Activated CD8-positive, alpha-beta memory T cell treated with anti-CD3 and anti-CD28 coated beads, Interleukin-2, amount 10 ng/mL, durations not matched to agents 7 days and 5 days (primary cell): ENCODE results near the gene CDH11. TPM values are rescaled to one million over a fixed set of nuclear protein-coding genes. Genes with fewer than 3 reads are reported as not detected.

Experiments used
- ATAC-seq: fragments of 150-1000 bp; cut with Tn5 transposase; one replicate; pipeline ENCODE4 v1.10.0; 2021; ENCODE audit warnings: moderate library complexity
- CTCF ChIA-PET: fragments of 350-600 bp; sonication (Branson Sonifier 250); formaldehyde crosslinking; loops from one replicate; lab custom pipeline; 2021; ENCODE audit warnings: antibody characterized with exemption; lab: Charles Lee
- DNase-seq: peaks from one replicate; pipeline ENCODE4 v3.0.0-alpha.2; 2020
- H3K27ac Mint-ChIP-seq: one replicate; pipeline ENCODE4 v1.8.0; 2021; ENCODE audit warnings: mild to moderate bottlenecking, mixed read lengths
- H3K27me3 Mint-ChIP-seq: one replicate; pipeline ENCODE4 v1.8.0; 2021; ENCODE audit warnings: mixed read lengths
- H3K36me3 Mint-ChIP-seq: one replicate; pipeline ENCODE4 v1.8.0; 2021; ENCODE audit warnings: mild to moderate bottlenecking, mixed read lengths
- H3K4me1 Mint-ChIP-seq: one replicate; pipeline ENCODE4 v1.8.0; 2021; ENCODE audit warnings: mixed read lengths
- H3K4me3 Mint-ChIP-seq: one replicate; pipeline ENCODE4 v1.8.0; 2021; ENCODE audit warnings: mild to moderate bottlenecking, moderate library complexity, mixed read lengths
- H3K9me3 Mint-ChIP-seq: one replicate; pipeline ENCODE4 v1.8.0; 2022; ENCODE audit warnings: low read depth, mixed read lengths
- total RNA-seq, 2 experiments: library from RNA; stranded (reverse); gene quantifications; one replicate each; pipeline ENCODE4 v1.2.3, GENCODE V29; 2021

The CDH11 gene
- total RNA-seq, 2 experiments from 2014 or later = not detected

DNA sequence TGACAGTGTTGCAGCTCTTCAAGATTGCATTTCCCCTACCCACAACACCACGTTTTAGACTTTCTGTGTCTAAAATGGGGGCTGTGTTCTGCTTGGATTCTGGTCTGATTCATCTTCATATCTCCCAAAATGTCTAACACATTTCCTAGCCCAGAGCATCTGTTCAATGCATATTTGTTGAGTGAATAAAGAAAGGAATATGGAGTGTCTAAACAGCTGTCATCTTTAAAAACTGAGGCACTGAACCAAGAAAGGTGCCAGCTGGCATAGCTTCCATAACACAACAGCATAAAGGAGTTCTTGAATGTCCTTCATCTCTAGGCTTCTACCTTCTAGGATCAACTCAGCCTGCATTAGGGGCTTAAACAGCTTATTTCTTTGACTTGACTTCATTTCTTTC lies 67.4 kb downstream of the CDH11 start:
- ATAC-seq = no peak
- H3K9me3 Mint-ChIP-seq = peaks cover 9% of the 10 kb centered on the region
- CTCF ChIA-PET = no interaction called here

DNA sequence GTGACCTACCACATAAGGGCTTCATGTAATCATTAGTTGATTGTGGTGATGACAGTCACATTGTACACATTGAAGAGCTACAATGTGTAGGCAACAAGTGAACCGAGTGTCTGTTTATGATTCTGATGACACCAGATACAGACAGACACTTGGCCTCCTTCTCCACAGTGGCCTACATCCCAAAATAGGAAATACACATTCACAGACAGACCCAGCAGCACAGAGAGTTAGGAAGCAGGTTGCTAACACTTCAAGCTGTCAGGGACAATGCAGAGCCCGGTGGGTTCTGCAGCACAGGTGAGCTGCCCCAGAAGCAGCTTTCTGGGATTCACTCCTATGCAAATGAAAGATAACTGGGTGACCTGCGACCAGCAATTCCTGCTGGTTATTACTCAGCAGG lies 72.2 kb downstream of the CDH11 start:
- H3K9me3 Mint-ChIP-seq = peaks cover 14% of the 10 kb centered on the region
- no peaks in the 10 kb centered on the region for H3K4me1 Mint-ChIP-seq
- no peaks in the 10 kb centered on the region for H3K27me3 Mint-ChIP-seq
- DNase-seq = no peak
- H3K27ac Mint-ChIP-seq = no peak overlapping the region
- CTCF ChIA-PET = no interaction called here
- no peaks in the 10 kb centered on the region for H3K36me3 Mint-ChIP-seq
- H3K4me3 Mint-ChIP-seq = no peak overlapping the region
- no peak for ATAC-seq

More for the DNA sequence above, 67.4 kb downstream of the CDH11 start:
- H3K4me1 Mint-ChIP-seq = no peaks in the 10 kb centered on the region
- DNase-seq = no peak
- H3K27ac Mint-ChIP-seq = no peak overlapping the region
- no peaks in the 10 kb centered on the region for H3K27me3 Mint-ChIP-seq
- no peak overlapping the region for H3K4me3 Mint-ChIP-seq
- H3K36me3 Mint-ChIP-seq = no peaks in the 10 kb centered on the region

DNA sequence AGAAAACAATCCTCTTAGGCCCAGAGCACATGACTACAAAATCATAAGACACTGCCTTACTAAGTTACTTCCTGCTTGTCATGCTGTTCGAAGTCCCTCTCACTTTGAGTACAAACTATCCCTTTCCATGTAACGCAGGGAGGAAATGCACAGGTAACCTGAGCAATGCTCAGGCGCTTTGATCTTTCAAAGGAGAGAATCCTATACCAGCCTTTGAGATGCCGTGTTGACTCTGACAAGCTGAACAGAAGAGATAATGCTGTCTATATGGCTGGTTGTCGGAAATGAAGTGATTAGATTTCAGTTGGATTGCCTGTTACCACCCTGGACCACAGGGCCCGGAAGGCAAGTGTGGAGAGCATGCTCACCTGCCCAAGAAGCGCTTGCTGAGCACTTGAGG lies 75.9 kb downstream of the CDH11 start:
- no peaks in the 10 kb centered on the region for H3K4me1 Mint-ChIP-seq
- H3K9me3 Mint-ChIP-seq = peaks cover 15% of the 10 kb centered on the region
- CTCF ChIA-PET = no interaction called here

GRCh38 chr16:65044873-65045272 lies 77.0 kb downstream of the CDH11 start:
- CTCF ChIA-PET = no interaction called here
- ATAC-seq = no peak

More for the DNA sequence above, 75.9 kb downstream of the CDH11 start:
- no peak for DNase-seq
- no peak for ATAC-seq
- Mint-ChIP-seq H3K36me3 (no peaks in the 10 kb centered on the region), H3K27me3 (no peaks in the 10 kb centered on the region), H3K4me3 (no peak overlapping the region), H3K27ac (no peak overlapping the region)

DNA sequence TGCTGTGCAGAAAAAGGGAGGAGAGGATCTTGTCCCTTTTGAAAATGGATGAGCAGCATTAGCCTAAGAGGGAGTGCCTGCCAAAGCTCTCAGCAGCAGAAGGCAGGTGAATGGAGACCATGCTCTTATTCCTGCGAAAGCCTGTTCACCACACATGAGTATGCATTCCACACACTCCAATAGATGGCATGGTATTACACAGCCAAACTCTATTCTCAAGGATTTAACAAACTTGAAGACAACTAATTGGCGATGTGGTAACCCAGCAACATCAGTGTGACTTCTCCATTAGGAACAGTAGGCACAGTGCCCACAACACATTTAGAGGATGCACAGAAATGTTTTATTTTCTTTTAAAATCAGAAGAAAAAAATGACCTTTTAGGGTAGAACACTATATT lies 77.8 kb downstream of the CDH11 start:
- no peaks in the 10 kb centered on the region for H3K4me1 Mint-ChIP-seq
- CTCF ChIA-PET = no interaction called here
- no peak overlapping the region for H3K27ac Mint-ChIP-seq

More at GRCh38 chr16:65044873-65045272, 77.0 kb downstream of the CDH11 start:
- H3K4me3 Mint-ChIP-seq = no peak overlapping the region
- no peak for DNase-seq
- no peaks in the 10 kb centered on the region for H3K27me3 Mint-ChIP-seq
- H3K27ac Mint-ChIP-seq = no peak overlapping the region
- peaks cover 12% of the 10 kb centered on the region for H3K9me3 Mint-ChIP-seq
- no peaks in the 10 kb centered on the region for H3K36me3 Mint-ChIP-seq
- no peaks in the 10 kb centered on the region for H3K4me1 Mint-ChIP-seq

GRCh38 chr16:65042438-65043365 lies 79.2 kb downstream of the CDH11 start:
- Mint-ChIP-seq H3K4me3 (no peak overlapping the region), H3K36me3 (no peaks in the 10 kb centered on the region), H3K27me3 (no peaks in the 10 kb centered on the region), H3K9me3 (peaks cover 12% of the 10 kb centered on the region), H3K27ac (no peak overlapping the region), H3K4me1 (no peaks in the 10 kb centered on the region)
- CTCF ChIA-PET = no interaction called here
- DNase-seq (no peak), ATAC-seq (no peak)

More for the DNA sequence above, 77.8 kb downstream of the CDH11 start:
- Mint-ChIP-seq H3K4me3 (no peak overlapping the region), H3K27me3 (no peaks in the 10 kb centered on the region), H3K9me3 (peaks cover 12% of the 10 kb centered on the region), H3K36me3 (no peaks in the 10 kb centered on the region)
- no peak for DNase-seq
- no peak for ATAC-seq

DNA sequence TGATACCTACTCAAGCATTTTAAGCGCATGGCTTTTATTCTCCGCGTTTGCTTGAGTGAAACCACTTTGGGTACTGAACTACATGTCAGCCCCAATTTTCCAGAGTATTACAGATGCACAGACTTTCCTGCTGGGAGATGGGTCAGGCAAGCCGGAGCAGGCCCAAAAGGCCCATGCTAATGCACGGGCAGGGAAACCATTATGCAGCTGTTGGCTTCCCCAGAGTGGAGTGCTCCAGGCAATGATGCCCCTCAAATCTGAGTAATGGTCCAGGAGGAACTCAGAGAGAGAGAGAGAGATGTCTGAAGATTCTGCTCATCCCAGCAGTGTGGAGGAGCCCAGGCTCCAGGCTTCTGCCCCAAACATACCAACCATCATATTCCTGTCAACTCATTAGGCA lies 80.2 kb downstream of the CDH11 start:
- no peaks in the 10 kb centered on the region for H3K36me3 Mint-ChIP-seq
- no peaks in the 10 kb centered on the region for H3K4me1 Mint-ChIP-seq
- H3K9me3 Mint-ChIP-seq = peaks cover 10% of the 10 kb centered on the region
- no peak for ATAC-seq
- CTCF ChIA-PET = no interaction called here
- H3K27ac Mint-ChIP-seq = no peak overlapping the region
- DNase-seq = no peak
- no peaks in the 10 kb centered on the region for H3K27me3 Mint-ChIP-seq
- H3K4me3 Mint-ChIP-seq = no peak overlapping the region

GRCh38 chr16:65038100-65038499 lies 83.8 kb downstream of the CDH11 start:
- ATAC-seq = no peak
- H3K27me3 Mint-ChIP-seq = no peaks in the 10 kb centered on the region
- H3K4me3 Mint-ChIP-seq = no peak overlapping the region
- no peaks in the 10 kb centered on the region for H3K4me1 Mint-ChIP-seq
- peaks cover 9% of the 10 kb centered on the region for H3K9me3 Mint-ChIP-seq
- DNase-seq = no peak
- H3K27ac Mint-ChIP-seq = no peak overlapping the region
- H3K36me3 Mint-ChIP-seq = no peaks in the 10 kb centered on the region
- CTCF ChIA-PET = no interaction called here

- no peaks in the 10 kb centered on the region for H3K27me3 Mint-ChIP-seq
- CTCF ChIA-PET = no interaction called here
- H3K9me3 Mint-ChIP-seq = peaks cover 8% of the 10 kb centered on the region
- H3K36me3 Mint-ChIP-seq = no peaks in the 10 kb centered on the region
- no peak overlapping the region for H3K27ac Mint-ChIP-seq
- ATAC-seq = no peak
- no peaks in the 10 kb centered on the region for H3K4me1 Mint-ChIP-seq
- no peak overlapping the region for H3K4me3 Mint-ChIP-seq
- DNase-seq = no peak
These were observed 84.3 kb downstream of the CDH11 start for GRCh38 chr16:65037556-65037955.

GRCh38 chr16:65034915-65035314 lies 86.9 kb downstream of the CDH11 start:
- Mint-ChIP-seq H3K27me3 (no peaks in the 10 kb centered on the region), H3K4me3 (no peak overlapping the region), H3K9me3 (peaks cover 6% of the 10 kb centered on the region), H3K36me3 (no peaks in the 10 kb centered on the region), H3K4me1 (no peaks in the 10 kb centered on the region), H3K27ac (no peak overlapping the region)
- CTCF ChIA-PET = no interaction called here
- ATAC-seq (no peak), DNase-seq (no peak)

GRCh38 chr16:65032387-65032786 lies 89.5 kb downstream of the CDH11 start:
- Mint-ChIP-seq H3K9me3 (peaks cover 7% of the 10 kb centered on the region), H3K27ac (no peak overlapping the region), H3K27me3 (no peaks in the 10 kb centered on the region), H3K4me1 (no peaks in the 10 kb centered on the region), H3K36me3 (no peaks in the 10 kb centered on the region), H3K4me3 (no peak overlapping the region)
- no peak for DNase-seq
- CTCF ChIA-PET = no interaction called here
- ATAC-seq = no peak

- no peak overlapping the region for H3K4me3 Mint-ChIP-seq
- DNase-seq (no peak), ATAC-seq (no peak)
- H3K36me3 Mint-ChIP-seq = no peaks in the 10 kb centered on the region
- H3K9me3 Mint-ChIP-seq = peaks cover 5% of the 10 kb centered on the region
- no peaks in the 10 kb centered on the region for H3K27me3 Mint-ChIP-seq
- CTCF ChIA-PET = no interaction called here
- no peaks in the 10 kb centered on the region for H3K4me1 Mint-ChIP-seq
- no peak overlapping the region for H3K27ac Mint-ChIP-seq
These were observed 97.1 kb downstream of the CDH11 start for GRCh38 chr16:65024767-65025178.

DNA sequence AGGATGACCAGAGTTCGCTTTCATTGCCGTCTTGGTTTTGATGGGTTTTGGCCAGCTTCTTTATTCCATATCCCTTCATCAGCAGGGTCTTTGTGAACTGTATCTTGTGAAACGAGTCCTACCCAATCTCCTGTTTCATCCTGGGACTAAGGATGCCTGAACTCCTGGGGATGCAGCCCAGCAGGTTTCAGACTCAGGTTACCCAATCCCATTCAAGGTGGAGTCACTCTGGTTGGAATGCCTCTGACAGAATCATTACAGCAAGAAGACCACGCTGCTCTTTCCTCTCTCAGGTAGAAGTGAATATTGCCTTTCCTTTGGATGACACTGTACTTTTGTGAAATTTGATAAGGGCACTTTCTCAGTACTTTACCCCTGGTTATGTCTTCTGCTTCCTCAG lies 98.1 kb downstream of the CDH11 start:
- no peak overlapping the region for H3K27ac Mint-ChIP-seq
- H3K9me3 Mint-ChIP-seq = peaks cover 5% of the 10 kb centered on the region
- no peak for DNase-seq
- no peaks in the 10 kb centered on the region for H3K4me1 Mint-ChIP-seq
- no peaks in the 10 kb centered on the region for H3K27me3 Mint-ChIP-seq
- ATAC-seq = no peak
- H3K4me3 Mint-ChIP-seq = no peak overlapping the region
- CTCF ChIA-PET = no interaction called here
- no peaks in the 10 kb centered on the region for H3K36me3 Mint-ChIP-seq

GRCh38 chr16:65021852-65022595 lies 99.8 kb downstream of the CDH11 start:
- CTCF ChIA-PET = no interaction called here
- H3K27ac Mint-ChIP-seq = no peak overlapping the region
- ATAC-seq = no peak
- no peak for DNase-seq
- no peaks in the 10 kb centered on the region for H3K36me3 Mint-ChIP-seq
- H3K4me3 Mint-ChIP-seq = no peak overlapping the region
- no peaks in the 10 kb centered on the region for H3K27me3 Mint-ChIP-seq
- H3K9me3 Mint-ChIP-seq = peaks cover 1% of the 10 kb centered on the region
- no peaks in the 10 kb centered on the region for H3K4me1 Mint-ChIP-seq
